GM23338 (cell line): ENCODE measurements around the gene G6PC3. TPM values are rescaled to one million over a fixed set of nuclear protein-coding genes. Genes with fewer than 3 reads are reported as not detected.

Source experiments
- ATAC-seq: fragments of 200-7000 bp; cut with Tn5 transposase; 3 replicates; pipeline ENCODE4 v1.9.1; 2020
- DNase-seq: peaks from one replicate; pipeline ENCODE4 v3.0.0-alpha.2; 2015; ENCODE audit warnings: low spot score
- H2AFZ ChIP-seq: fragments of 200-600 bp; sonication (generic); 2 replicates; pipeline ENCODE4 v1.8.0; 2016; ENCODE audit warnings: antibody characterized with exemption, mild to moderate bottlenecking, moderate library complexity
- H3F3A ChIP-seq: fragments of 200-600 bp; sonication (generic); replicated peaks from 2 replicates; pipeline ENCODE4 v1.8.0; 2017; ENCODE audit warnings: antibody characterized with exemption, mixed run types, low read depth
- H3K27ac ChIP-seq: fragments of 200-600 bp; sonication (generic); 2 replicates; pipeline ENCODE4 v1.6.1; 2016; ENCODE audit warnings: low read depth
- H3K27me3 ChIP-seq: fragments of 200-600 bp; sonication (generic); 2 replicates; pipeline ENCODE4 v1.8.0; 2016; ENCODE audit warnings: mild to moderate bottlenecking, mixed run types, moderate library complexity; ENCODE audit not compliant: insufficient read depth
- H3K36me3 ChIP-seq: fragments of 200-600 bp; sonication (generic); 2 replicates; pipeline ENCODE4 v1.8.0; 2016; ENCODE audit warnings: mild to moderate bottlenecking; ENCODE audit not compliant: insufficient read depth
- H3K4me1 ChIP-seq: fragments of 200-600 bp; sonication (generic); 2 replicates; pipeline ENCODE4 v1.8.0; 2016; ENCODE audit warnings: mild to moderate bottlenecking, moderate library complexity; ENCODE audit not compliant: insufficient read depth
- H3K4me2 ChIP-seq: fragments of 200-600 bp; sonication (generic); 2 replicates; pipeline ENCODE4 v1.7.1; 2017; ENCODE audit warnings: mixed run types
- H3K4me3 ChIP-seq: fragments of 200-600 bp; sonication (generic); 2 replicates; pipeline ENCODE4 v1.6.1; 2016; ENCODE audit warnings: mixed run types
- H3K79me2 ChIP-seq: fragments of 200-600 bp; sonication (generic); replicated peaks from 2 replicates; pipeline ENCODE4 v1.8.0; 2017; ENCODE audit warnings: mild to moderate bottlenecking; ENCODE audit not compliant: insufficient read depth
- H3K9me2 ChIP-seq: fragments of 200-600 bp; sonication (generic); 2 replicates; pipeline ENCODE4 v1.8.0; 2017; ENCODE audit not compliant: insufficient read depth
- H4K20me1 ChIP-seq: fragments of 200-600 bp; sonication (generic); replicated peaks from 2 replicates; pipeline ENCODE4 v1.8.0; 2017; ENCODE audit warnings: mild to moderate bottlenecking; ENCODE audit not compliant: insufficient read depth
- H3K27ac Mint-ChIP-seq: 2 replicates; pipeline ENCODE4 v1.8.0; 2020; ENCODE audit warnings: inconsistent platforms, mild to moderate bottlenecking, moderate library complexity, mixed read lengths
- H3K27me3 Mint-ChIP-seq: 3 replicates; pipeline ENCODE4 v1.8.0; 2022; ENCODE audit warnings: low read depth, mild to moderate bottlenecking, moderate library complexity, mixed read lengths, inconsistent platforms; ENCODE audit not compliant: insufficient read depth, poor library complexity
- H3K36me3 Mint-ChIP-seq: 3 replicates; pipeline ENCODE4 v1.8.0; 2021; ENCODE audit warnings: low read depth, mild to moderate bottlenecking, inconsistent platforms, moderate library complexity, mixed read lengths
- H3K4me1 Mint-ChIP-seq: 3 replicates; pipeline ENCODE4 v1.8.0; 2020; ENCODE audit warnings: mild to moderate bottlenecking, inconsistent platforms, mixed read lengths
- H3K4me3 Mint-ChIP-seq: 3 replicates; pipeline ENCODE4 v1.8.0; 2021; ENCODE audit warnings: moderate library complexity, mild to moderate bottlenecking, inconsistent platforms, mixed read lengths
- H3K9me3 Mint-ChIP-seq: 3 replicates; pipeline ENCODE4 v1.8.0; 2020; ENCODE audit warnings: moderate library complexity, mild to moderate bottlenecking, inconsistent platforms, mixed read lengths
- CREB1 ChIP-seq: fragments of 250-450 bp; sonication (Bioruptor Pico); IDR thresholded peaks from 2 replicates; pipeline ENCODE4 v1.5.0; 2020; ENCODE audit warnings: low read depth, mild to moderate bottlenecking, moderate library complexity
- CTCF ChIP-seq, 2 experiments: fragments of 200-600 bp in 1 of 2; sonication (generic) in 1 of 2; conservative IDR thresholded peaks; 2 replicates each; pipeline versions ENCODE4 v1.5.1 to v1.6.1; 2016 to 2017; ENCODE audit warnings: antibody characterized with exemption in 2 of 2, low read depth in 2 of 2, mild to moderate bottlenecking in 2 of 2, moderate library complexity in 1 of 2
- EZH2phosphoT487 ChIP-seq: fragments of 200-600 bp; sonication (generic); IDR thresholded peaks from one replicate; pipeline ENCODE4 v1.8.1; 2018; ENCODE audit warnings: antibody characterized with exemption; ENCODE audit not compliant: unreplicated experiment
- JUNB ChIP-seq: IDR thresholded peaks from one replicate; pipeline ENCODE4 v1.6.1; 2016; ENCODE audit warnings: antibody characterized with exemption; ENCODE audit not compliant: unreplicated experiment
- NANOG ChIP-seq: IDR thresholded peaks from 2 replicates; pipeline ENCODE4 v1.6.1; 2016; ENCODE audit warnings: antibody characterized with exemption, borderline replicate concordance
- polyA plus RNA-seq: library from polyadenylated mRNA; unstranded; fragments of >200 nt; fragmentation: Nextera tagmentation; extraction: Ambion mirVana; gene quantifications from 2 replicates; pipeline ENCODE4 v1.2.1, GENCODE V29; 2016
- total RNA-seq: library from RNA; depleted of rRNA; stranded (reverse); fragments of >200 nt; shearing (Covaris generic); gene quantifications from 2 replicates; pipeline ENCODE4 v1.2.3, GENCODE V29; 2014
- TF ChIP-seq, protein P1 (sequence below): IDR thresholded peaks from one replicate; pipeline ENCODE4 v1.6.1; 2018; ENCODE audit warnings: antibody characterized with exemption; ENCODE audit not compliant: unreplicated experiment
- TF ChIP-seq, protein P2 (sequence below): IDR thresholded peaks from 2 replicates; pipeline ENCODE4 v1.6.1; 2016; ENCODE audit warnings: antibody characterized with exemption

Gene G6PC3
- total and polyA plus RNA-seq, 2 experiments from 2014 or later = 112 to 143 TPM

- Histone ChIP-seq H4K20me1 (peaks cover 39% of the 10 kb centered on the region), H3F3A (peaks cover 13% of the 10 kb centered on the region; the same call in 1 of the 2 replicates), H3K4me1 (peaks cover 17% of the 10 kb centered on the region), H3K79me2 (peaks cover 94% of the 10 kb centered on the region), H3K27me3 (no peaks in the 10 kb centered on the region), H3K4me3 (no peak overlapping the region), H2AFZ (no peak overlapping the region), H3K27ac (peak overlapping the region; percentile 81), H3K36me3 (peaks cover 24% of the 10 kb centered on the region), H3K9me2 (no peaks in the 10 kb centered on the region), H3K4me2 (no peak overlapping the region)
- no peak for DNase-seq
- TF ChIP-seq, protein P1, sequence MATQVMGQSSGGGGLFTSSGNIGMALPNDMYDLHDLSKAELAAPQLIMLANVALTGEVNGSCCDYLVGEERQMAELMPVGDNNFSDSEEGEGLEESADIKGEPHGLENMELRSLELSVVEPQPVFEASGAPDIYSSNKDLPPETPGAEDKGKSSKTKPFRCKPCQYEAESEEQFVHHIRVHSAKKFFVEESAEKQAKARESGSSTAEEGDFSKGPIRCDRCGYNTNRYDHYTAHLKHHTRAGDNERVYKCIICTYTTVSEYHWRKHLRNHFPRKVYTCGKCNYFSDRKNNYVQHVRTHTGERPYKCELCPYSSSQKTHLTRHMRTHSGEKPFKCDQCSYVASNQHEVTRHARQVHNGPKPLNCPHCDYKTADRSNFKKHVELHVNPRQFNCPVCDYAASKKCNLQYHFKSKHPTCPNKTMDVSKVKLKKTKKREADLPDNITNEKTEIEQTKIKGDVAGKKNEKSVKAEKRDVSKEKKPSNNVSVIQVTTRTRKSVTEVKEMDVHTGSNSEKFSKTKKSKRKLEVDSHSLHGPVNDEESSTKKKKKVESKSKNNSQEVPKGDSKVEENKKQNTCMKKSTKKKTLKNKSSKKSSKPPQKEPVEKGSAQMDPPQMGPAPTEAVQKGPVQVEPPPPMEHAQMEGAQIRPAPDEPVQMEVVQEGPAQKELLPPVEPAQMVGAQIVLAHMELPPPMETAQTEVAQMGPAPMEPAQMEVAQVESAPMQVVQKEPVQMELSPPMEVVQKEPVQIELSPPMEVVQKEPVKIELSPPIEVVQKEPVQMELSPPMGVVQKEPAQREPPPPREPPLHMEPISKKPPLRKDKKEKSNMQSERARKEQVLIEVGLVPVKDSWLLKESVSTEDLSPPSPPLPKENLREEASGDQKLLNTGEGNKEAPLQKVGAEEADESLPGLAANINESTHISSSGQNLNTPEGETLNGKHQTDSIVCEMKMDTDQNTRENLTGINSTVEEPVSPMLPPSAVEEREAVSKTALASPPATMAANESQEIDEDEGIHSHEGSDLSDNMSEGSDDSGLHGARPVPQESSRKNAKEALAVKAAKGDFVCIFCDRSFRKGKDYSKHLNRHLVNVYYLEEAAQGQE = no peak
- TF ChIP-seq, protein P2, sequence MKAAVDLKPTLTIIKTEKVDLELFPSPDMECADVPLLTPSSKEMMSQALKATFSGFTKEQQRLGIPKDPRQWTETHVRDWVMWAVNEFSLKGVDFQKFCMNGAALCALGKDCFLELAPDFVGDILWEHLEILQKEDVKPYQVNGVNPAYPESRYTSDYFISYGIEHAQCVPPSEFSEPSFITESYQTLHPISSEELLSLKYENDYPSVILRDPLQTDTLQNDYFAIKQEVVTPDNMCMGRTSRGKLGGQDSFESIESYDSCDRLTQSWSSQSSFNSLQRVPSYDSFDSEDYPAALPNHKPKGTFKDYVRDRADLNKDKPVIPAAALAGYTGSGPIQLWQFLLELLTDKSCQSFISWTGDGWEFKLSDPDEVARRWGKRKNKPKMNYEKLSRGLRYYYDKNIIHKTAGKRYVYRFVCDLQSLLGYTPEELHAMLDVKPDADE = no peak
- TF ChIP-seq JUNB = no peak
- no peak for ATAC-seq
- H3K27me3 Mint-ChIP-seq = no peaks in the 10 kb centered on the region
- H3K4me1 Mint-ChIP-seq = peaks cover 12% of the 10 kb centered on the region; the same call in 2 of the 3 replicates
- peak overlapping the region; percentile 25; the same call in 1 of the 2 replicates for H3K27ac Mint-ChIP-seq
- H3K9me3 Mint-ChIP-seq = no peaks in the 10 kb centered on the region
- H3K4me3 Mint-ChIP-seq = no peak overlapping the region
- H3K36me3 Mint-ChIP-seq = peaks cover 54% of the 10 kb centered on the region
Measured at GRCh38 chr17:44043272-44043696, 27.3 kb upstream of the G6PC3 start.

- Histone ChIP-seq H3K9me2 (no peaks in the 10 kb centered on the region), H3K79me2 (peaks cover 98% of the 10 kb centered on the region), H3K36me3 (peaks cover 26% of the 10 kb centered on the region), H3K4me1 (peaks cover 17% of the 10 kb centered on the region), H3K27ac (peak overlapping the region; percentile 81), H2AFZ (no peak overlapping the region), H3K4me3 (no peak overlapping the region), H3K4me2 (no peak overlapping the region), H3F3A (peaks cover 10% of the 10 kb centered on the region; the same call in 1 of the 2 replicates), H3K27me3 (no peaks in the 10 kb centered on the region), H4K20me1 (peaks cover 39% of the 10 kb centered on the region)
- no peak overlapping the region; the same call in 1 of the 2 replicates for H3K27ac Mint-ChIP-seq
- H3K9me3 Mint-ChIP-seq = no peaks in the 10 kb centered on the region
- peaks cover 12% of the 10 kb centered on the region; the same call in 2 of the 3 replicates for H3K4me1 Mint-ChIP-seq
- H3K4me3 Mint-ChIP-seq = no peak overlapping the region
- ATAC-seq = no peak
- no peaks in the 10 kb centered on the region for H3K27me3 Mint-ChIP-seq
- DNase-seq = no peak
- H3K36me3 Mint-ChIP-seq = peaks cover 55% of the 10 kb centered on the region
- no peak for TF ChIP-seq EZH2phosphoT487
- no peak for TF ChIP-seq JUNB
- no peak for TF ChIP-seq NANOG
- TF ChIP-seq CTCF (conservative IDR thresholded peaks at IDR 0.05; ENCODE audit: low read depth in 2 of 2) = no peak
- TF ChIP-seq, protein P1 = no peak
- no peak for TF ChIP-seq CREB1 (CRISPR knock-in tag)
Measured at GRCh38 chr17:44044071-44044470, 26.5 kb upstream of the G6PC3 start.
